Activated CD8-positive, alpha-beta T cell treated with anti-CD3 and anti-CD28 coated beads for 36 hours (primary cell): ENCODE measurements around the gene HSD11B1. TPM values are rescaled to one million over a fixed set of nuclear protein-coding genes. Genes with fewer than 3 reads are reported as not detected.
"Not testable (repeated sequence)": the region's sequence is repeated elsewhere in the genome, so short reads cannot be mapped to it uniquely, and the experiment has no call there.

Source experiments
- ATAC-seq: fragments of 200-7000 bp; cut with Tn5 transposase; one replicate; pipeline ENCODE4 v1.10.0; 2021; ENCODE audit warnings: mild to moderate bottlenecking, moderate library complexity
- CTCF ChIA-PET: fragments of 350-600 bp; sonication (Branson Sonifier 250); formaldehyde crosslinking; loops from one replicate; lab custom pipeline; 2021; ENCODE audit warnings: antibody characterized with exemption; lab: Charles Lee
- POLR2A ChIA-PET: fragments of 350-600 bp; sonication (Branson Sonifier 250); formaldehyde crosslinking; loops from one replicate; lab custom pipeline; 2021; ENCODE audit warnings: antibody characterized with exemption; lab: Charles Lee
- DNase-seq: peaks from one replicate; pipeline ENCODE4 v3.0.0-alpha.2; 2020
- H3K27ac Mint-ChIP-seq: one replicate; pipeline ENCODE4 v1.8.0; 2021; ENCODE audit warnings: mild to moderate bottlenecking, mixed read lengths
- H3K27me3 Mint-ChIP-seq: one replicate; pipeline ENCODE4 v1.8.0; 2021; ENCODE audit warnings: mixed read lengths
- H3K36me3 Mint-ChIP-seq: one replicate; pipeline ENCODE4 v1.8.0; 2021; ENCODE audit warnings: low read depth, mixed read lengths
- H3K4me1 Mint-ChIP-seq: one replicate; pipeline ENCODE4 v1.8.0; 2021; ENCODE audit warnings: low read depth, mixed read lengths
- H3K4me3 Mint-ChIP-seq: one replicate; pipeline ENCODE4 v1.8.0; 2021; ENCODE audit warnings: mild to moderate bottlenecking, moderate library complexity, mixed read lengths
- H3K9me3 Mint-ChIP-seq: one replicate; pipeline ENCODE4 v1.8.0; 2021; ENCODE audit warnings: mixed read lengths
- intact Hi-C: fragments of 100-400 bp; cut with micrococcal nuclease; formaldehyde crosslinking; loops from one replicate; pipeline ENCODE4 v1.10.0; 2022
- total RNA-seq, 2 experiments: library from RNA; stranded (reverse); gene quantifications; one replicate each; pipeline ENCODE4 v1.2.3, GENCODE V29; 2021
- TF ChIP-seq, protein P1 (sequence below): fragments of 200-600 bp; IDR thresholded peaks from one replicate; pipeline ENCODE4 v1.8.0; 2022; ENCODE audit warnings: antibody characterized with exemption, mild to moderate bottlenecking

HSD11B1 gene
- total RNA-seq, 2 experiments from 2014 or later: 0.47 to 0.59 TPM

GRCh38 chr1:209692745-209693504 lies 11.7 kb upstream of the HSD11B1 start:
- CTCF ChIA-PET: interaction anchor here (0.6 to 5.1 kb wide), 40 partner anchors 8 to 127 kb away, joined by 3 to 29 read pairs (median 4); partner anchors contain the start of genes G0S2, HSD11B1 and TRAF3IP3
- H3K36me3 Mint-ChIP-seq: no peaks in the 10 kb centered on the region
- H3K4me1 Mint-ChIP-seq: peaks cover 18% of the 10 kb centered on the region
- peak; percentile 78 for ATAC-seq
- no peak overlapping the region for H3K4me3 Mint-ChIP-seq
- H3K27me3 Mint-ChIP-seq: peaks cover 1% of the 10 kb centered on the region
- no peak overlapping the region for H3K27ac Mint-ChIP-seq
- TF ChIP-seq, protein P1, sequence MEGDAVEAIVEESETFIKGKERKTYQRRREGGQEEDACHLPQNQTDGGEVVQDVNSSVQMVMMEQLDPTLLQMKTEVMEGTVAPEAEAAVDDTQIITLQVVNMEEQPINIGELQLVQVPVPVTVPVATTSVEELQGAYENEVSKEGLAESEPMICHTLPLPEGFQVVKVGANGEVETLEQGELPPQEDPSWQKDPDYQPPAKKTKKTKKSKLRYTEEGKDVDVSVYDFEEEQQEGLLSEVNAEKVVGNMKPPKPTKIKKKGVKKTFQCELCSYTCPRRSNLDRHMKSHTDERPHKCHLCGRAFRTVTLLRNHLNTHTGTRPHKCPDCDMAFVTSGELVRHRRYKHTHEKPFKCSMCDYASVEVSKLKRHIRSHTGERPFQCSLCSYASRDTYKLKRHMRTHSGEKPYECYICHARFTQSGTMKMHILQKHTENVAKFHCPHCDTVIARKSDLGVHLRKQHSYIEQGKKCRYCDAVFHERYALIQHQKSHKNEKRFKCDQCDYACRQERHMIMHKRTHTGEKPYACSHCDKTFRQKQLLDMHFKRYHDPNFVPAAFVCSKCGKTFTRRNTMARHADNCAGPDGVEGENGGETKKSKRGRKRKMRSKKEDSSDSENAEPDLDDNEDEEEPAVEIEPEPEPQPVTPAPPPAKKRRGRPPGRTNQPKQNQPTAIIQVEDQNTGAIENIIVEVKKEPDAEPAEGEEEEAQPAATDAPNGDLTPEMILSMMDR: peak; percentile 97
- intact Hi-C loops: loop anchor here (1.0 to 5.0 kb wide), 5 partner anchors 54 to 124 kb away; no protein-coding TSS in a partner anchor
- peak; percentile 80 for DNase-seq
- POLR2A ChIA-PET: no interaction called here
- no peaks in the 10 kb centered on the region for H3K9me3 Mint-ChIP-seq

- Mint-ChIP-seq H3K9me3 (no peaks in the 10 kb centered on the region), H3K4me3 (no peak overlapping the region), H3K4me1 (peaks cover 24% of the 10 kb centered on the region), H3K27me3 (peaks cover 1% of the 10 kb centered on the region), H3K36me3 (no peaks in the 10 kb centered on the region), H3K27ac (no peak overlapping the region)
- ChIA-PET POLR2A (interaction anchor here (1.1 to 1.3 kb wide), 2 partner anchors 52 to 73 kb away, joined by 3 to 4 read pairs; no protein-coding TSS in a partner anchor), CTCF (interaction anchor here (0.6 to 3.8 kb wide), 5 partner anchors 9 to 69 kb away, joined by 3 to 21 read pairs (median 6); partner anchors contain the start of gene TRAF3IP3)
- ATAC-seq (no peak), DNase-seq (no peak)
- intact Hi-C loops: loop anchor here (1.0 kb wide), 1 partner anchor 89 kb away; no protein-coding TSS in a partner anchor
- TF ChIP-seq, protein P1: no peak
Measured at GRCh38 chr1:209696673-209697072, 8.0 kb upstream of the HSD11B1 start.

DNA sequence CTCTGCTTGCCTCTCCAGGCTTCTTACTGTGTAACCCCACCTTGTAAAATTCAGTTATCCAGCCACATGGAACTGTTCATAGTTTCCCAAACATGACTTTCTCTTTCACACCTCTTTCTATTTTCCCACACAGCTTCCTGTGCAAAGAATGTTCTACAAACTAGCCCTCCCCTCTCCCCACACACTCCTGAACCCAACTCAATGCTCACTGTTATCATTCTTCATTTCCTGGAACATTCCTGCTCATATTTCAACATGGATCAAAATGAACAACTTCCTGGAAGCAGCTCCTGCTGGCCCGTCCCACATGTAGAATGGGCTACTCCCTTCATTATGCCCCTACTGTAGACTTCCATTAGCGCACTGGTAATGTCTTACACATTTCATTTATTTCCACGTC lies 7.5 kb upstream of the HSD11B1 start:
- DNase-seq (no peak), ATAC-seq (no peak)
- TF ChIP-seq, protein P1: no peak
- intact Hi-C loops: loop anchor here (1.0 kb wide), 1 partner anchor 90 kb away; no protein-coding TSS in a partner anchor
- peaks cover 24% of the 10 kb centered on the region for H3K4me1 Mint-ChIP-seq
- H3K4me3 Mint-ChIP-seq: no peak overlapping the region
- no peaks in the 10 kb centered on the region for H3K9me3 Mint-ChIP-seq
- H3K27me3 Mint-ChIP-seq: peaks cover 1% of the 10 kb centered on the region
- H3K27ac Mint-ChIP-seq: peak overlapping the region; percentile 42
- H3K36me3 Mint-ChIP-seq: no peaks in the 10 kb centered on the region
- CTCF ChIA-PET: interaction anchor here (0.6 to 3.8 kb wide), 8 partner anchors 9 to 121 kb away, joined by 3 to 21 read pairs (median 3); partner anchors contain the start of gene TRAF3IP3
- POLR2A ChIA-PET: interaction anchor here (1.1 to 1.3 kb wide), 2 partner anchors 52 to 73 kb away, joined by 3 to 4 read pairs; no protein-coding TSS in a partner anchor

- CTCF ChIA-PET: interaction anchor here (1.3 kb wide), 1 partner anchor 73 kb away, joined by 5 read pairs; no protein-coding TSS in a partner anchor
- H3K27ac Mint-ChIP-seq, H3K4me3 Mint-ChIP-seq, H3K9me3 Mint-ChIP-seq, intact Hi-C loops, H3K36me3 Mint-ChIP-seq, DNase-seq, H3K27me3 Mint-ChIP-seq, ATAC-seq, POLR2A ChIA-PET: not testable (repeated sequence)
- peaks cover 39% of the 10 kb centered on the region for H3K4me1 Mint-ChIP-seq
Measured at GRCh38 chr1:209700686-209701085, 4.0 kb upstream of the HSD11B1 start.

DNA sequence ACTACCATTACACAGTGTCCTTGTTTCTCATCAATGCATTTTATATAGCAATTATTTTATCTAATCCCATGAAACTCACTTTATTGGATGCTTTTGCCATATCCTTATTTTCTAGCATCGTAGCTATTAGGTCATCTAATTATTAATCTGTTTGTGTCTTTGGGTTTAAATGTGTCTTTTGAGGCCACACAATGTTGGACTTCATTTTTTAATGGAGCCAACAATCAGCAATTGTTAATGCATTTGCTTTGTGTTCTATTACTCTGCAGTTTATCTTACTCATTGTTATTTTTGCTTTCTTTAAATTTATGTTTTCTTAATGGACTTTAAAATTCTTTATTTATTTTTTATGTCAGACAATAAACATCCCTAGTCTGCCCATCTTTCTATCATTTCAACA lies 1.8 kb upstream of the HSD11B1 start:
- POLR2A ChIA-PET: interaction anchor here (0.7 kb wide), 1 partner anchor 1878 kb away, joined by 3 read pairs; no protein-coding TSS in a partner anchor
- H3K4me3 Mint-ChIP-seq: no peak overlapping the region
- intact Hi-C loops: no loop called here
- H3K9me3 Mint-ChIP-seq: no peaks in the 10 kb centered on the region
- no peaks in the 10 kb centered on the region for H3K36me3 Mint-ChIP-seq
- CTCF ChIA-PET: interaction anchor here (1.1 to 4.6 kb wide), 5 partner anchors 9 to 76 kb away, joined by 4 to 29 read pairs (median 5); no protein-coding TSS in a partner anchor
- ATAC-seq: no peak
- no peaks in the 10 kb centered on the region for H3K27me3 Mint-ChIP-seq
- TF ChIP-seq, protein P1: no peak
- H3K4me1 Mint-ChIP-seq: peaks cover 34% of the 10 kb centered on the region
- DNase-seq: no peak
- no peak overlapping the region for H3K27ac Mint-ChIP-seq
